ENCODE results near the gene DAD1.

DNA sequence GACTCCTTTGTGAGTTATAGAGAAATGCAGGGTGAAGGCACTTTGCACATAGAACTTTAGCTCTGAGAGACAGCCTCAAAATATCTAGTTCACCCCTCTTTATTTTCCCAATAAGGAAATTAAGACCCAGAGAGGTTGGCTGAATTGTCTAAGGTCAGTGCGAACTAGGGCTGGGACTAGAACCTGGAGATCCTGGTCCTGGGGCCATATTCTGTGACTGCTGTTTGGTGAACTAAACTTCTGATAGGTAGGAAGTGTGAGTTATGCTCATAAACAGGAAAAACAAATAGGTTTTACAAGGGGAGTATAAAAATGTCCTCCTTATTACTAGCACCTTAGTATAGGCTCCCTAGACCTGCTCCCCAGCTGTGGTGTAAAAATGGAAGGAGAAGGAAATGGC is 53.9 kb downstream of the DAD1 start:
- TF ChIP-seq, protein P1, sequence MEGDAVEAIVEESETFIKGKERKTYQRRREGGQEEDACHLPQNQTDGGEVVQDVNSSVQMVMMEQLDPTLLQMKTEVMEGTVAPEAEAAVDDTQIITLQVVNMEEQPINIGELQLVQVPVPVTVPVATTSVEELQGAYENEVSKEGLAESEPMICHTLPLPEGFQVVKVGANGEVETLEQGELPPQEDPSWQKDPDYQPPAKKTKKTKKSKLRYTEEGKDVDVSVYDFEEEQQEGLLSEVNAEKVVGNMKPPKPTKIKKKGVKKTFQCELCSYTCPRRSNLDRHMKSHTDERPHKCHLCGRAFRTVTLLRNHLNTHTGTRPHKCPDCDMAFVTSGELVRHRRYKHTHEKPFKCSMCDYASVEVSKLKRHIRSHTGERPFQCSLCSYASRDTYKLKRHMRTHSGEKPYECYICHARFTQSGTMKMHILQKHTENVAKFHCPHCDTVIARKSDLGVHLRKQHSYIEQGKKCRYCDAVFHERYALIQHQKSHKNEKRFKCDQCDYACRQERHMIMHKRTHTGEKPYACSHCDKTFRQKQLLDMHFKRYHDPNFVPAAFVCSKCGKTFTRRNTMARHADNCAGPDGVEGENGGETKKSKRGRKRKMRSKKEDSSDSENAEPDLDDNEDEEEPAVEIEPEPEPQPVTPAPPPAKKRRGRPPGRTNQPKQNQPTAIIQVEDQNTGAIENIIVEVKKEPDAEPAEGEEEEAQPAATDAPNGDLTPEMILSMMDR (IDR thresholded peaks at IDR 0.05; ENCODE audit: low read depth, low read length): no peak
- no peak for TF ChIP-seq EZH2phosphoT487 (IDR thresholded peaks at IDR 0.05; ENCODE audit: low read depth)
